Endometrial microvascular endothelial cells (primary cell): ENCODE results near the gene CYP27C1. TPM values are rescaled to one million over a fixed set of nuclear protein-coding genes. Genes with fewer than 3 reads are reported as not detected.
"Not testable (repeated sequence)": the region's sequence is repeated elsewhere in the genome, so short reads cannot be mapped to it uniquely, and the experiment has no call there.

ENCODE experiments used
- in situ Hi-C: cut with HindIII; loops from 2 replicates; pipeline ENCODE4 v1.10.0; 2017; ENCODE audit warnings: low sequenced_read_pairs, low pct_unique_long_range_greater_than_20kb; ENCODE audit errors: inconsistent ontology term
- total RNA-seq: library from RNA; depleted of rRNA; stranded (reverse); fragments of >200 nt; gene quantifications from one replicate; pipeline ENCODE4 v1.2.3, GENCODE V29; 2015; ENCODE audit errors: inconsistent ontology term

The CYP27C1 gene, protein sequence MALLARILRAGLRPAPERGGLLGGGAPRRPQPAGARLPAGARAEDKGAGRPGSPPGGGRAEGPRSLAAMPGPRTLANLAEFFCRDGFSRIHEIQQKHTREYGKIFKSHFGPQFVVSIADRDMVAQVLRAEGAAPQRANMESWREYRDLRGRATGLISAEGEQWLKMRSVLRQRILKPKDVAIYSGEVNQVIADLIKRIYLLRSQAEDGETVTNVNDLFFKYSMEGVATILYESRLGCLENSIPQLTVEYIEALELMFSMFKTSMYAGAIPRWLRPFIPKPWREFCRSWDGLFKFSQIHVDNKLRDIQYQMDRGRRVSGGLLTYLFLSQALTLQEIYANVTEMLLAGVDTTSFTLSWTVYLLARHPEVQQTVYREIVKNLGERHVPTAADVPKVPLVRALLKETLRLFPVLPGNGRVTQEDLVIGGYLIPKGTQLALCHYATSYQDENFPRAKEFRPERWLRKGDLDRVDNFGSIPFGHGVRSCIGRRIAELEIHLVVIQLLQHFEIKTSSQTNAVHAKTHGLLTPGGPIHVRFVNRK
- total RNA-seq: not detected

DNA sequence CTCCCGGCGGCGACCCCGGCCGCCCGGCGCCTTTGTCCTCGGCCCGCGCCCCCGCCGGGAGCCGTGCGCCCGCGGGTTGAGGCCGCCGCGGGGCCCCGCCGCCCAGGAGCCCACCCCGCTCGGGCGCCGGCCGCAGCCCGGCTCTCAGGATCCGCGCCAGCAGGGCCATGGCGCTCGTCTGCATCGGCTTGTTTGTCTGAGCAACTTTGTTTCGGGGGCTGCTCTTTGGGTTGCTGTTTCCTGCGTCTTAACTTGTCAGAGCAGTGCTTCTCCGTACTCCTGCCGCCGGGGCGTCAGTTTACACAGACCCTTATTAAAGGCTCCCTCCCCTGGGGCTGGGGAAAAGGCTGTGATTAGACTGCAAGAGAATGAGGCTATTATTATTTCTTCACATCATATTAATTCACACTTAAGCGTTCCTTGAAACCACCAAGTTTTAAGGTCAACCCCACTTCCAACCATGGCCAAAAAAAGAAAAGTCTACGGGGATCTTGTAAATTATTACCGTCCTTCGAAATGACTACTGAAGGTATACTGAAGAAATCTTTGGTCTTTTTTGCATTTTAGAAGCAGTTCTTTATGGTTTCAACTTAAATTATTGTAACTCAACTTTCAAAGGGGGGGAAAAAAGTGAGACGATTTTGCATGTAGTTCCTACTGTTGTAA lies at the start of gene CYP27C1:
Gene CYP27C1, minus strand, starts transcription at position 198 of the 666 bp plus-strand sequence. Its CDS starts 29 bp downstream, at position 169.
- in situ Hi-C loops: no loop called here

DNA sequence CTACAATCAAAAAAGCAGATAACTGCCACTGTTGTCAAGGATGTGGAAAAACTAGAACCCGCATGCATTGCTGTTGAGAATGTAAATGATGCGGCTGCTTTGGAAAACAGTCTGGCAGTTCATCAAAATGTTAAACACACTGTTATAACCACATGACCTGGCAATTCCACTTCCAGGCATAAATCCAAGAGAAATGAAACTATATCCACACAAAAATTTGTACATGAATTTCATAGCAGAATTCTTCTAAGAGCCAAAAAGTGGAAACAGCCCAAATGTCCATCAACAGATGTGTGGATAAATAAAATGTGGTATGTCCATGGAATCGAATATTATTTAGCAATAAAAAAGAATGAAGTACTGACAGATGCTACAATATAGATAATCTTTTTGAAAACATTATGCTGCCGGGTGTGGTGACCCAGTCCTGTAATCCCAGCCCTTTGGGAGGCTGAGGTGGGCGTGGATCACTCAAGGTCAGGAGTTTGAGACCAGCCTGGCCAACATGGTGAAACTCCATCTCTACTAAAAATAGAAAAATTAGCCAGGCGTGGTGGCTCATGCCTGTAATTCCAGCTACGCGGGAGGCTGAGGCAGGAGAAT lies 41.8 kb upstream of the CYP27C1 start:
- in situ Hi-C loops: no loop called here

DNA sequence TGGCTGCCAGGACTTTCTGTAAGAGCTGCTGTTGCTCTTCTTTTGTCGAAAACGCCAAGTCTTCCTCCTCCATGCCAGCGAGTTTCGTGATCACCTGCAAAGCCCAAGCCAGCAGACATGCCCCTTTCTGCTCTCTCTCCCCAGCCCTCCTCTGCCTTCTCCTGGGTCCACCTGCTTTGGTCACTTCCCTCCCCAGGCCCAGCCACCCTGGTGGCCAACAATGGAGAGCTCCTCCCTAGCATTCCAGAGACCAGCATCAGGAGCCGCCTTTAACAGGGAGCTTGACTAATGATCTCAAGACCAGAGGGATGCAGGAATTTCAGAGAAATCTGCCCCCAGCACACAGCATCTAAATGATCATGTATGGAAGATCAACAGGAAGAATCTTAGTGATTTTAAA lies 39.3 kb upstream of the CYP27C1 start:
- in situ Hi-C loops: no loop called here

DNA sequence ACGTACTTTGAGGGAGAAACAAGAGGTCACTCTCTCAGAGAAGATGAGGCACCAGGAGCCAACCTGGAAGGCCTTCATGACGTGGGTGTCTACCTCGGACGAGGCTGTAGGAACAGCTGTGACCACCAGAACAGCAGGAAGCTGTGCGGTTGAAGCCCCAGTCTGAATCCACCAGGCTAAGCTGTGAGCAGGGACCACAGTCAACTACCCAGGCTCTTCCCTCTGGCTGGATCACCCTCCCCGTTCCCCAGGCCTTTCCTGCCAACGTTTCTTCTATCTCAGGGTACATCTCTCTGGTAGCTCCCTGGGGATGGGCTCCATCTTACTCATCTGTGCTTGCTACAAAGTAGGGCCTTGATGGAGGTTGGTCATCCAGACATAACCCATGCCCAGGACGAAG lies 36.8 kb upstream of the CYP27C1 start:
- in situ Hi-C loops: no loop called here

DNA sequence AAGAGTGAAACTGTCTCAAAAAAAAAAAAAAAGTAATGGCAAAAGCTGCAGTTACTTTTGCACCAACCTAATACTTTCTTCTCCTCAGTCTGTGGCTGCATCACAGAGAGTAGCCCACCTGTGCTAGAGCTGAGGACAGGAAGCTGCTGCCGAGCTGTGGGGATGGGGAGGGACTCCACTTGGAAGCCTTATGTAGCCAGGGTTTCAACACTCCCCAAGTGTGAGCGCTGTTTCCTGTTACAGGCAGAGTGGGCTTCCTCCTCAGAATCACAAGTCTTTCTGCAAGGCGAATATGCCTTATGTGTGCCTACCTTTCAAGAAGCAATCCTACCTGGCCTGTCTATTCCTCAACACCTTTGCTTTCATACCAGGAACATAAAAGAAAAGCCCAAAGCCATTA lies 36.3 kb upstream of the CYP27C1 start:
- in situ Hi-C loops: no loop called here

DNA sequence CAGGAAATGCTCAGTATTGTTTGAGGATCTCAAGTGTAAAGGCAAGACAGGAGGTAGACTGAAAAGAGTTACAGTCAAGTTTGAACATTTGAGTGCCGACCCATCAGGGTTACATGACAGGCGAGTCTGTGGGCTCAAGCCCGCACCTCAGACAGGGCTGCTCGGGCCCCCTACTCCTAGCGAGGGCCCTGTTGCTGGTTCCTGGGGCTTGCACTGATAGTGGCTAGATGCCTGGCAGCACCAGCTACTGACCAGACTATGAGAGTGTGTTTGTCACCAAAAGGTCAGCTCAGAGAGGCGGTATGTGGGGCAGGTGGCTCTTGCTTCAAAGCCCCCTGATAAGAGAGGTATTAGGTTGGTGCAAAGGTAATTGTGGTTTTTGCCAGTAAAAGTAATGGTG lies 35.6 kb upstream of the CYP27C1 start:
- in situ Hi-C loops: no loop called here

DNA sequence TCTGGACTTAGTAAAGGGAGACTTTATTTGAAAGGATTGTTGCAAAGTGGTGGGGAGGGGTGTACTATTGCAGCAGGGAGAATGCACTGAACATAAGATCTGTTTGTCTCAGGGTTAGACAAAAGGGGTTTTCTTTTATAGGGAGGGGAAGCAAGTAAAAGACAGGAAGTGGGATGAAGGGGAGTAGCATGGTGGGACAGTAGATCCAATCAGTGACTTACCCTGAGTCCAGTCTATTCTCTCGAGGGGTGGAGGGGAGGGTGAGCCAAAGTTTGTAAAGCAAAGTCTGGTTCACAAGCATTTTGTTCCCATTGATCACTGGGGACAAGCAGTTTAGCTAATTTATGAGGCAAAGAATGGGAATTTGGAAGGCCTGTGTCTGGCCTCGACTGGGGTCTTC lies 35.0 kb upstream of the CYP27C1 start:
- in situ Hi-C loops: no loop called here

DNA sequence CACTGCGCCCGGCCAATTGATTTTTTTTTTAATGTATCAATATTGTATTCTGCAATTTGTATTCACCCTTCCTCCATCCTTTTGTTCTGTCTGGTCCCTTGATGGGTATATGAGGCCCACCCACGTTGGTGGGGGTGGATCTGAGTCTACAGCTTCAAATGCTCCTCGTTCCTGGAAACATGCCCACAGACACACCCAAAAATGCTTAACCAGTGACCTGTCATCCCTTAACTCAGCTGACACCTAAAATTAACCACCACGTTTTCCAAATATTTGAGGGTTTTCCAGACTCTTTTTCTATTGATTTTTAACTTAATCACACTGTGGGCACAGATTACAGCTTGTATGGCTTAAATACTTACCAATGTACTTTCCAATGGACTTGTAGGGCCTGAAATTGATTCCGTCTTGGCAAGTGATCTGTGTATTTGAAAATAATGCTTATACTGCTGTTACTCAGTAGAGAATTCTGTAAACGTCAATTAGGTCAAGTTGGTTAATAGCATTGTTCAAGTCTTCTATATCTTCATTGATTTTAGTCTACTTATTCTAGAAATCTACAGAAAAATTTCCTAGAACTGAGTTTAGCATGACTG lies 34.4 kb upstream of the CYP27C1 start:
- in situ Hi-C loops: no loop called here

DNA sequence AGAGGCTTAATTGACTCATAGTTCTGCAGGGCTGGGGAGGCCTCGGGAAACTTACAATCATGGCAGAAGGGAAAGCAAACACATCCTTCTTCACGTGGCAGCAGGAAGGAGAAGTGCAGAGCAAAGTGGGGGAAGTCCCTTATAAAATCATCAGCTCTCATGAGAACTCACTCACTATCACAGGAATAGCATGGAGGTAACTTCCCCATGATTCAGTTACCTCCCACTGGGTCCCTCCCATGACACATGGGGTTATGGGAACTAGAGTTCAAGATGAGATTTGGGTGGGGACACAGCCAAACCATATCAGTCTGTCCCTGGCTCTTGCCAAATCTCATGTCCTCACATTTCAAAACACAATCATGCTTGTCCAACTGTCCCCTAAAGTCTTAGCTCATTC lies 21.1 kb upstream of the CYP27C1 start:
- in situ Hi-C loops: not testable (repeated sequence)

DNA sequence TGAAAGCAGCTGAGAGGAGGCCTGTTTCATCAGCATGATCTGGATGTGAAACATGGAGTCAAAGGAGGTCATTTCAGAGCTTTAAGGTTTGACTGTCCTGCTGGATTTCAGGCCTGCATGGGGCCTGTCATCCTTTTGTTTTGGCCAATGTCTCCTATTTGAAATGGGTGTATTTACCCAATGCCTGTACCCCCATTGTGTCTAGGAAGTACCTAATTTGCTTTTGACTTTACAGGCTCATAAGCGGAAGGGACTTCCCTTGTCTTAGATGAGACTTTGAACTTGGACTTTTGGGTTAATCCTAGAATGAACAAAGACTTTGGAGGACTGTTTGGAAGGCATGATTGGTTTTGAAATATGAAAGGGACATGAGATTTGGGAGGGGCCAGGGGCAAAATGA lies 19.3 kb upstream of the CYP27C1 start:
- in situ Hi-C loops: no loop called here

DNA sequence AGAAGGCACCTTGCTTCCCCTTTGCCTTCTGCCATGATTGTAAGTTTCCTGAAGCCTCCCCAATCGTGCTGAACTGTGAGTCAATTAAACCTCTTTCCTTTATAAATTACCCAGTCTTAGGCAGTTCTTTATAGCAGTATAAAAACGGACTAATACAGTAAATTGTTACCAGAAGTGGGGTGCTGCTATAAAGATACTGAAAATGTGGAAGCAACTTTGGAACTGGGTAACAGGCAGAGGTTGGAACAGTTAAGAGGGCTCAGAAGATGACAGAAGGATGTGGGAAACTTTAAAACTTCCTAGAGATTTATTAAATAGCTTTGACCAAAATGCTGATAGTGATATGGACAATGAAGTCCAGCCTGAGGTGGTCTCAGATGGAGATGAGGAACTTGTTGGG lies 17.7 kb upstream of the CYP27C1 start:
- in situ Hi-C loops: not testable (repeated sequence)

DNA sequence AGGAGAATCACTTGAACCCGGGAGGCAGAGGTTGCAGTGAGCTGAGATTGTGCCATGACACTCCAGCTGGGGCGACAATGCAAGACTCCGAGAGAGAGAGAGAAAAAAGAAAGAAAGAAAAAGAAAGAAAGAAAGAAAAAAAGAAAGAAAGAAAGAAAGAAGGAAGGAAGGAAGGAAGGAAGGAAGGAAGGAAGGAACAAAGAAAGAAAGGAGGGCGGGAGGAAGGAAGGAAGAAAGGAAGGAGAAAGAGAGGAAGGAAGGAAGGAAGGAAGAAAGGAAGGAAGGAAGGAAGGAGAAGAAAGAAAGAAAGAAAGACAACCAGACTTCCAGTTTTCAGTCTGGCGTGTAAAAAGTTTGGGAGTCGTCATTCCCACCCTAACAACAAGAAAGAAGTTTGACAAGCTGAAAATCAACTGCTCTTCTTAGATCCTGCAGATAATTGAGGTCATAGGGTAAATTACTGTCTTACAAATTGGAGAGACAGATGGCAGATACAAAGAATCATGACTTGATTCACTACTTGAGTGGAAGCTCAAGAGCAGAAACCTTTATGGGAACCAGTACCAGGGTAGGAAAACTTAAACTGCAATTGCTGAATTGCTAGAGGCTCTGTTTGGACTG lies 15.1 kb upstream of the CYP27C1 start:
- in situ Hi-C loops: no loop called here

DNA sequence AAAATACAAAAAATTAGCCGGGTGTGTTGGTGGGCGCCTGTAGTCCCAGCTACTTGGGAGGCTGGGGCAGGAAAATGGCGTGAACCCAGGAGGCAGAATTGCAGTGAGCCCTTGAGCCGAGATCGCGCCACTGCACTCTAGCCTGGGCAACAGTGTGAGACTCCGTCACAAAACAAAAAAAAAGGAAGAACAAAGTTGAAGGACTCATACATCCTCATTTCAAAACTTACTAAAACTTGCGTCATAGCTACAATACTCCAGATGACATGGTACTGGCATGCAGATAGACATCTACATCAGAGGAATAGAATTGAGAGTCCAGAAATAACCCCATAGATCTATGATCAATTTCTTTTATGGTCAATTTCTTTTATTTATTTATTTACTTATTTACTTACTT lies 13.6 kb upstream of the CYP27C1 start:
- in situ Hi-C loops: no loop called here

DNA sequence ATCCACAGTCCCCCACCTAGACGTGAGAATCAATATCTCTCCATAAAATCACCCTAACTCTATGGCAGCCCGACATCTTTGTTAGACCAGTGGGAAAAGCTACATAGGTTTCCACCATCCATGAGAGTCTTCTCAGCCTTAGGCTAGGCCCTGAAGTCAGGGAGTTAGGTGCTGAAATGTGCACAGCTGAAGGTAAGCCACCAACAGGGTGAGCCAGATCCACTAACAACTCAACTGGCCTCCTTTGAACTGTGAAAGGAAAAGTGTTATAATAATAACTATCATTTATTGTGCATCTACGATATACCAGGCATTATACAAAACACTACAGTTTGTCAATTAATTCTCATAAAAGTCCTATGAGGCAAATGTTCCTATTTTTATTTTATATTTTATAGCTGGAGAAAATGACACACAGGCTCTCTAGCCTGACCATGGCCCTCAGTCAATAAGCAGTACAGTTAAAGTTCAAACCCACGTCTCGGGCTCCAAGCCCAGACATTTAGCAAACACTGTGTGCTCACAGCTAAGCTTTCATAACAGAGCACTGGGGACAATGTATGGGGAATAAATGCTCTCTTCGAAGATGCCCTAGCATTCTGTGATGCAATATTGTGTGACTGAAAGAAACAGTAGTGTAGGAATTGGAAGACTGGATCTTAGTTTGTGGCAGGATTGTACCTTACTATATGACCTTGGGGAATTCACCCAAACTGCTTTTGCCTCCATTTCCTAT lies 11.2 kb upstream of the CYP27C1 start:
- in situ Hi-C loops: no loop called here

DNA sequence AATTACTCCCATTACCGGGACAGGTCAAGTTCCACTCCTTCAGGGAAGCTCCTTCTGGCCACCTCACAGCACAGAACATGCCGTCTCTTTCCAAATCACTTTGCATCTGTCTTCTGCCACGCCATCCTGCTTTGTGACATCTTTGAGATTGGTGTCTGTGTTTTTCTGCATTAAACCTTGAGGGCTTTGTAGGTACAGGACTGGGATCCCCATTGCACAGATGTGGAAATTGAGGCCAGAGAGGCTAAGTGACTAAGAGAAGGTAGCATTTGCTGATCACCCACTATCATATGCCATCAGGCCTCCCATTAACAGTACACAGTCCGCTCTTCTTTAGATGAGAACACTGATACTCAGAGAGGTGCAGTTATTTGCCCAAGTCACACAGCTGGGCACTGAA lies 9.5 kb upstream of the CYP27C1 start:
- in situ Hi-C loops: no loop called here

DNA sequence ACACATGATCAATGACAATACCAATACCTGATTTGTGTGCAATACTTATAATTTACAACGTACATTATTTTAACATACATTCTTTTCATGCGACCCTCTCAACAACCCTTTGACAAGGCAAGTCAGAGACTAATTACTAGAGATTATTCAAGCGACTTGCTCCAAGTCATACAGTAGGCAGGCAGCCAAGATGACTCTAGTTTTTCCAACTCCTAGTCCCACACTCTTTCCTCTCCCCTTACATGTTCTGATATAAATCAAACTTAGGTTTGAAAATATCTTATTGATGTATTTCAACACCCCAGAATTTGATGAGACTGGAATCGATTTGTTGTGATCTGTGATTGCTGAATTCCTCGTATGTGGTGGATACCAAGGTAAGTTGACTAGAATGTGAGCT lies 8.0 kb upstream of the CYP27C1 start:
- in situ Hi-C loops: no loop called here

DNA sequence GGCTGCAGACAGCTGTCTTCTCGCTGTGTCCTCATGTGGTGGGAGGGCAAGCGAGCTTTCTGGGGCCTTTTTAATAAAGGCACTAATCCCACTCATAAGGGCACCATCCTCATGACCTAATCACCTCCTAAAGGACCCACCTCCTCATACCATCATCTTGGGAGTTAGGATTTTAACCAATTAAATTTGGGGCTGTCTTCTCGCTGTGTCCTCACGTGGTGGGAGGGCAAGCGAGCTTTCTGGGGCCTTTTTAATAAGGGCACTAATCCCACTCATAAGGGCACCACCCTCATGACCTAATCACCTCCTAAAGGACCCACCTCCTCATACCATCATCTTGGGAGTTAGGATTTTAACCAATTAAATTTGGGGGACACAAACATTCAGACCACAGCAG lies 7.2 kb upstream of the CYP27C1 start:
- in situ Hi-C loops: not testable (repeated sequence)

DNA sequence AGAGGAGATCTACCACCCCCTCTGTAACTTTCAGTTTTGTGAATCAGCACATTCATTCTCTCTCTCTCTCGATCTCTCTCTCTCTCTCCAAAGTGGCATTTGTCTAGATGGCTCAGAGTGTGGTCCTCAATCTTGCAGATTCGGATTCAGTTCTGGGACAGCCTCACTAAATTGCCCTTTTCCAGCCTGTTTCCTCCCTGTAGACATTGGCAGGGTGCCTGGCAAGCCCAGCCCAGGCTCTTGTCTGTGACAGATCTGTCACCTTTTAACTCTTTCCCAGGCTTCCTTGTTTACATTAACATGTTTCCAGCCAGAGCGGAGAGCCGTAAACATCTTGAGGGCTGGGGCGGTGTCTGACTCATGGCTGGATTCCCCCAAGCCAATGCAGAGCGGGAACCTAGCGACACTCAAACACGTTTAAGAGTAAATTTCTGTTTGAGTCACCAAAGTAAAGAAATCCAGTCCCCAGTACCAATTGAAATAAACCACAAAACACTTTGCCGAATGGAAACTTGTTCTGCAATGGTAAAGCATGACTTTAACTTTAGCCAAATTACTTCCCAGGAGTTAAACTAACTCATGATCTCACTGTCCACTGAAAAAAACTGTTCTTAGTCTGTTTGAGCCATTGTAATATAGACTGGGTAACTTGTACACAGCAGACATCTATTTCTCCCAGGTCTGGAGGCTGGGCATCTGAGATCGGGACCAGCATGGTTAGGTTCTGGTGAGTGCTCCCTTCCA lies 6.6 kb upstream of the CYP27C1 start:
- in situ Hi-C loops: no loop called here
